Bone marrow (tissue), 2 donors: ENCODE measurements around the gene RAB3IP.
"Not testable (repeated sequence)": the region's sequence is repeated elsewhere in the genome, so short reads cannot be mapped to it uniquely, and the experiment has no call there.

Experiments
- DNase-seq, 2 donors: peaks; one replicate each; lab custom pipeline; 2025; lab: John Stamatoyannopoulos, UW

RAB3IP gene

GRCh38 chr12:69756088-69756755 is 17.6 kb downstream of the RAB3IP start:
- no peak for DNase-seq

DNA sequence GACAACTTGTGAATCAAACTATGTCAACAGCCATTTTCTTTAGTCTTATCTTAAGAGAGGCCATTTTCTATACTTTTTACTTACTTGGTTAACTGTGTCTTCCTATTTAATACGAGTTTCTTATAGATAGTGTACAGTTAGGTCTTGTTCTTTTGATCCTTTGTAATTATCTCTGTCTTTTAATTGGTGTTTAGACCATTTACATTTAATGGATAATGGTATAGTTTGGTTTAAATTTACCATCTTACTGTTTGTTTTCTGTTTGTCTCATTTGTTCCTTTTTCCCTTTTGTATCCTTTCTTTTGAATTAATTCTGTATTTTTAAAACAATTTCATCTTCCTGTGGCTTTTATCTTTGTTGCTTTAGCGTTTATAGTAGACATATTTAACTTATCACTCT is 19.4 kb downstream of the RAB3IP start:
- no peak for DNase-seq

- not testable (repeated sequence) for DNase-seq
Observed at GRCh38 chr12:69759581-69759980, 20.9 kb downstream of the RAB3IP start.

GRCh38 chr12:69765515-69765914 is 26.9 kb downstream of the RAB3IP start:
- no peak for DNase-seq

GRCh38 chr12:69766260-69766659 is 27.6 kb downstream of the RAB3IP start:
- no peak for DNase-seq

DNA sequence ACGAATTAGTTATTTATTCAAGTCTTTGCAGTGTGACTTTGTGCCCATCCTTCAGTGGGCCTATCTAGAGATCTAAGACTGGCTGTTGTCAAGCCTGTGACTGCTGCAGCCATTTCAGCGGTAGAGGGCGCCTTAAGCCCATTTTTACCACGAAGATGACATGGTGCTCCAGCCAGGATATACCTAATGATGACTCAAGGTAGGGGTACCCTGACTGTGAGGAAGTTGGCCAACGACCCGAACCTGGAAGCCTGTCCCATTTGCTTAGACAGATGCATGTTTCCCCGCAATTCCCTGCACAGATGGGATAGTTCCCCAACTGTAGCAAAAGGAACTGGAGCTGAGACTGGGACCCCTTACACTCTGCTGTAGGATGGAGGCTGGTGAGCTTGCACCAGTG is 41.3 kb downstream of the RAB3IP start:
- DNase-seq, result no peak

DNA sequence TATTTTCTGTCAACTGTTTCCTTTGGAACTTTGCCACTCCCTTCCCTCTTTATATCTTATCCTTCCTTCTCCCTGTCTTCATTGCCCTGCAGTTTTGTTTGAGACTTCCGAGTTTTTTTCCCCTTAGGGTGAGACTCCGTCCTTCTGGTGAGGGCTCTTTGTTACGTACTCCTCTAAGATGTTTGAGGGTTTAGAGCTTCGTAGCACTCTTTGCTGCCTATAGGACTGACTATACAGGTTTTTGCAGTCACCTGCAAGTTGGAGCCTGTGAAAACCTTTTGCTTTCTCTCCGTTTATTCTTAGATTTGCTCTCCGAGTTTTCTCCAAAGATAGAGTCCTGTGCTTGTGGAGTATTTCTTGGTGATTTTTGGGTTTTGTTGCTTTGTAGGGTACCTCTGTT is 44.7 kb downstream of the RAB3IP start:
- DNase-seq, result no peak

DNA sequence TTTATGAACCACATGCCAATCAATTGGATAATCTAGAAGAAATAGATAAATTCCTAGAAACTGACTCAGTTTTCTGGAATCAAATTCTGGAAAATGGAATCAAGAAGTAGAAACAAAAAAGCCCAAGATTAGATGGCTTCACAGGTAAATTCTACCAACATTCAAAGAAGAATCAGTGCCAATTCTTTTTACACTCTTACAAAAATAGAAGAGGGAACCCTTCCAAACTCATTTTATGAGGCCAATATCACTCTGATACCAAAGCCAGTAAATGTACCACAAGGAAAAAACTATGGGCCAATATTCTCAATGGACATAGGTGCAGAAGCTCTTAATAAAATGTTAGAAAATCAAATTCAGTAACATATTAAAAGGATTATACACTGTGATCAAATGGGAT is 50.7 kb downstream of the RAB3IP start:
- no peak for DNase-seq

- DNase-seq, result no peak
Observed at GRCh38 chr12:69792533-69792932, 53.9 kb downstream of the RAB3IP start.

DNA sequence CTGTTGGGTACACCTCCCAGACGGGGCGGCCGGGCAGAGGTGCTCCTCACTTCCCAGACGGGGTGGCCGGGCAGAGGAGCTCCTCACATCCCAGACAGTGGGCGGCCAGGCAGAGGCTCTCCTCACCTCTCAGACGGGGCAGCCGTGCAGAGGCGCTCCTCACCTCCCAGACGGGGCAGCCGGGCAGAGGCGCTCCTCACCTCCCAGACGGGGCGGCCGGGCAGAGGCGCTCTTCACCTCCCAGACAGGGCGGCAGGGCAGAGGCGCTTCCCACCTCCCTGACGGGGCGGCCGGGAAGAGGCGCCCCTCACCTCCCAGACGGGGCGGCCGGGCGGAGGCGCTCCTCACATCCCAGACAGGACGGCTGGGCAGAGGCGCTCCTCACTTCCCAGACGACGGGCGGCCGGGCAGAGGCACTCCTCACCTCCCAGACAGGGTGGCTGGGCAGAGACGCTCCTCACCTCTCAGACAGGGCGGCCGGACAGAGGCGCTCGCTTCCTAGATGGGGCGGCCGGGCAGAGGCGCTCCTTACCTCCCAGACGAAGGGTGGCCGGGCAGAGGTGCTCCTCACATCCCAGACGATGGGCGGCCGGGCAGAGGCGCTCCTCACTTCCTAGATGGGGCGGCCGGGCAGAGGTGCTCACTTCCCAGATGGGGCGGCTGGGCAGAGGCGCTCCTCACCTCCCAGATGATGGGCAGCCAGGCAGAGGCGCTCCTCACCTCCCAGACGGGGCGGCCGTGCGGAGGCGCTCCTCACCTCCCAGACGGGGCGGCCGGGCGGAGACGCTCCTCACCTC is 68.6 kb downstream of the RAB3IP start:
- DNase-seq, result not testable (repeated sequence)

- no peak for DNase-seq
Observed at GRCh38 chr12:69810870-69811498, 72.3 kb downstream of the RAB3IP start.

GRCh38 chr12:69816082-69816481 is 77.4 kb downstream of the RAB3IP start:
- no peak for DNase-seq

DNA sequence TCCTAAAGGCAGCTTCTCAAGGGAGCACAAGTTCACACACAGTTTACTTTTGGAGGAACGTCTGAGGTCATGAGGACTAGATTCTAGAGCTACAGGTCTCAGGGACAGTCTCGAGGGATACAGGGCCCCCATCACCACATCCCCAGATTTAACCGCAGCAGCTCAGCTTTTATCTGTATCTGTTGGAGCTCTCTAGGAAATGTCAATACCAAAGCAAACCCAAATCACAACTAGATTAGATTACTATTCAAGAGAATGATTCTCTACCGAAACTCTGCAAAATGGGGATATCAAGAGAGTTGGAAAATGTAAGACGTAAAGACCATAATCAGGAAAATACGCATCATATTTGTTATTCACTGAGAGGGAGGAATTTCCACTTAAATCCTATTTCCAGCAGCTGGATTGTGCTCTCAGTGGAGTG is 82.4 kb downstream of the RAB3IP start:
- DNase-seq, result no peak

- no peak for DNase-seq
Observed at GRCh38 chr12:69821456-69822159, 82.9 kb downstream of the RAB3IP start.

GRCh38 chr12:69822201-69822860 is 83.7 kb downstream of the RAB3IP start:
- DNase-seq, result no peak

- no peak for DNase-seq
Observed at GRCh38 chr12:69824028-69824427, 85.4 kb downstream of the RAB3IP start.

DNA sequence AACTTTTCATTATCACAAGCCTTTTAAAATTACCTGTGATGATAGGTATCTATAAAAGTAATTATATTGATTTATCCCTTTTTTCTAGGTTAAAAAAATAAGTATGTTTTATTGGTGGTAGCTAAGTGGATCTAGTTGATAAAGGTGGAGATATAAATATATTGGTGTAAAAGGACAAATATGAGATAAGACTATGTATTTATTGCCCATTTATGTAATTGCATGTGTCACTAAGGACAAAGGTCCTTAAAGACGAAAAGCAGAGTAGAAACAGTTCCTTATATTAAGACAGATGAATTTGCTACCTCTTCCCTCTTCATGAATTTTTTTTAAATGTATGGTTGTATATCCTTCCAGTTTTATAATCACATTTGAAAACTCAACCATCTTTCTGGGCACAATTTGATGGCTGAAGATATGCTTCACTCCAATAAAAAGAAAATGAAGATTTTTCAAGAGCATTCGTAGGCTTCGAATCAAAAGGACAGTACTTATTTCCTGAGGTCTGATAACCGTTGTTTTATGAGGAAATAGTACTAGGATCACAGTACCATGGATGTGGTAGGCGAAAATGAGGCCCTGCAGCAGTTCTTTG is 86.4 kb downstream of the RAB3IP start, which contains the start of gene MYRFL:
Gene MYRFL (plus strand): TSS at position 262 of the 595 bp plus-strand sequence. CDS start 291 bp downstream, at position 553.
- DNase-seq, result no peak

DNA sequence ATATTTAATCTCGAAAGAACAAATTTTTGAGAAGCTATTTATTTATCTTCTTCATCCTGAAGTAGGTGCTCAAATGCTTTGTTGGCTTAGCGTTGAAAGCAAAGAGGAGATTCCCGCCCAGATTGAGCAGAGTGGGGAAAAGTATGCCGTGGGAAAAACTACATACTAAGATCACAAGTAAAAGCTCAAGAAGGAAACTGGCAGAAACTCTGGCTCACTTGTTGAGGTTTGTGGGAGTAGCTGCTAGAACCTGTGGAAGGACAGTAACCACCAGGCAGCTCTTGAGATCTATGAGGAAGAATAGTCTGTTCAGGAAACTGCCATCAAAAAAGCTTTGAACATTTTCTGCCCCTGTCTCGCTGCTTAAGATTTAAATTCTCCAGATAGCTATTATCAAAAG is 90.2 kb downstream of the RAB3IP start:
- DNase-seq, result no peak

DNA sequence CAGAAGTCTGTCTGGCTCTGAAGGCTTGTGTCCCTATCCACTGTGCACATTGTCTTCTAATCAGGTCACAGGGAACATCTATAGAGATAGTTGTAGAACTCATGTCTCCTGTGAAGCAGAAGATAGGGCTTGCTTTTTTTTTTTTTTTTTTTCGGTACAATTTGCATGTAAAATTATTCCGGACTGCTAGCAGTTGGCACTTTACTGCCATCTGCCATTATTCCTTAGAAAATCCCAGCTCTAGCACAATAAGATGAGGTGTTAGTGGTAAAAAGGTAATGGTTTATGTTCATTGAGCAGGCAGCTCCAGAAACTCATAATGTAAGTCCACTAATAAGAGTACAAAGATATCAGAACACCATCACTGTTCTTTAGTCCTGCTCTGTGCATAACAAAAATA is 95.0 kb downstream of the RAB3IP start:
- no peak for DNase-seq

DNA sequence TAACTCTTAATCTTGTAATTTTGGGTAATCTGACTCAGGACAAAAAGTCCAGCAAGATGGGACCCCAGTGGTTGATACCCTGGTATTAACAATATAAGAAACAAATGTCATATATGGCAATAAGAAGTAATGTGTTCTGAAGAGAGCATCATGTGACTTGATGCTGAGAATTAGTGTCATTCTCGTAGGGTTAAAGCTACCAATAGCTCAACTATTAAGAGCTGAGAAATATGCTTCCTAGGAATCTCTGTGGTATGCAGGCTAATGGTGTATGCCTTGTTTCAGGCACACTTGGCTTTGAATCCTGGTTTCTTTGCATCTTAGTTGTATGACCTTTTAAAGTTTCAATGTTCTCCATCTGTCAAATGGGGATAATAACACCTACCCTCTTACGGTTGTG is 95.5 kb downstream of the RAB3IP start:
- no peak for DNase-seq

DNA sequence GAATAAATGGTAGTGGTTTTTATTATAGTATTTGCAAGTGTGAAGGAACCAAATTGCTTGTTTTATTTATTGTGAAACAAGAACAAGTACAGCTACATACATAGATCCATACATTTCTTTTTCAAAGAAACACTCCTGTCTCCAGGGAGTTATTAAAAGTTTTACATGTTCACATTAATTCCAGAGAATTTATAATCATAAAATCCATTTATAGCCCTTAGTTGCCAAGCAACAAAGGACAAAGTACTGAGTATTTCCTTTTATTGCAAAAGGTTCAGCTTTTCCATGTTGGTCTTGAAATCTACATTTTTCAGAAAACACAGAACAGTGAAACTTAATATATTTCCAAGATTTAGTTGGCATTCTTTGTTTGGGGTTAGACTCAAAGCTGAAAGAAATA is 95.9 kb downstream of the RAB3IP start:
- no peak for DNase-seq
